ENCODE results near the gene C1orf226.
"Not testable (repeated sequence)": the region's sequence is repeated elsewhere in the genome, so short reads cannot be mapped to it uniquely, and the experiment has no call there.

The C1orf226 gene

DNA sequence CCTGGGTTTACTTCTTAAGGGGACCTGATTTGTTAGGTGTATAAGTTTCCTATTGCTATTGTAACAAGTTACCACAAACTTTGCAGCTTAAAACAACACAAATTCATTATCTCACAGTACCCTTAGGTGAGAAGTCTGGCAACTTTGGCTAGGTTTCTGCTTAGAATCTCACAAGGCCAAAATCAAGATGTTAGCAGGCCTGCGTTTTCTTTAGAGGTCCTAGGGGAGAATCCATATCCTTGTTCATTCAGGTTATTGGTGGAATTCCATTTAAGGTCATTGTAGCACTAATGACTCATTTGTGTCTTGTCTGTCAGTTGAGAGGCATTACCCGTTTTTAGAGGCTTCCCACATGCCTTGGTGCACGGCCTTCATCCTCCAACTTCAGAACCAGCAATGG is 38.6 kb downstream of the C1orf226 start:
- Histone ChIP-seq H3K27ac (ENCODE audit: low read length) (no peak overlapping the region), H3K27me3 (ENCODE audit: control insufficient read depth, insufficient read depth, low read length) (no peaks in the 10 kb centered on the region), H3K4me1 (ENCODE audit: control insufficient read depth, low read depth, low read length) (no peaks in the 10 kb centered on the region), H3K36me3 (ENCODE audit: control insufficient read depth, low read depth, low read length) (no peaks in the 10 kb centered on the region), H3K9me3 (ENCODE audit: control insufficient read depth, low read depth, low read length) (peaks cover 3% of the 10 kb centered on the region), H3K4me3 (ENCODE audit: low read length) (no peak overlapping the region), H3K9ac (ENCODE audit: low read length) (no peak overlapping the region)

DNA sequence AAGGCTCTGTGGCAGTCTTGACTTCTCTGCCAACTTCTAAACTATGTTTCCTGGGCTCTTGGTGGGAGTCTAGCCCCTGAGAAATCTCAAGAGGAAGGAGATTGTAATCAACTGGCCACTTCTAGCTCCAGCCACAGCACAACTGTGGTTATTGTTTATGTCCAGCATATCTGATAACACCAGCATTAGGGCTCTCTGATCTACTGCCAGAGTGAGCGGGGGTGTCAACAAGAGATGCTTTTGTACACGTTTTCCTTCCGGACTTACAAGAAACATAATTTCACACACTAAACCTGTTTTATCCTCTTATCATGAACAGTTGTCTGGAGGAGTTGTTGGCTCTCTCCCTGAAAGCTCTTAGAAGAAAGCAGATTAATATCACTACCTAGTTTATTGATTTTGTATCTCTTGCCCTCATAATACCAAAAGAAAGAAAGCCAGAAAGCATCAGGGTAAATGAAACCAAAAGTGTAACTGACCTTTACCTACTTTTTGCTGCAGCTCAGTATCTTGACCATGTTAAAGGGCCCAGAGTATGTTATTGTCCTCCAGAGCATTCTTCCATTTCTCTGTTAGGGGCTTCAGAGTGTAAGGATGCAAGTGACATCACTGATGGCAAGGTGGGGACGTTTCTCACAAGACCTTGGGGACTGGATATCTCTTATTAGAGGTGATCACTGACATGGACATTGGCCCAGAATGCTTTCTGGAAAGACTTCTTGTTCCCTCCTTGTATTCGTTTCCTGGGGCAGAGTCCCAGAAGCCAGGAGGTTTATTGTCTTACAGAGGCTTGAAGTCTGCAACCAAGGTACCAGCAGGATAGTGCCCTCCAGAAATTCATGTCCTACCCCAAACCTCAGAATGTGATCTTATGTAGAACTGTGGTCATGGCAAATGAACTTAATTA is 40.0 kb downstream of the C1orf226 start:
- Histone ChIP-seq H3K27me3 (ENCODE audit: control insufficient read depth, insufficient read depth, low read length) (no peaks in the 10 kb centered on the region), H3K4me3 (ENCODE audit: low read length) (no peak overlapping the region), H3K9ac (ENCODE audit: low read length) (no peak overlapping the region), H3K36me3 (ENCODE audit: control insufficient read depth, low read depth, low read length) (no peaks in the 10 kb centered on the region), H3K9me3 (ENCODE audit: control insufficient read depth, low read depth, low read length) (no peaks in the 10 kb centered on the region), H3K27ac (ENCODE audit: low read length) (no peak overlapping the region), H3K4me1 (ENCODE audit: control insufficient read depth, low read depth, low read length) (no peaks in the 10 kb centered on the region)

DNA sequence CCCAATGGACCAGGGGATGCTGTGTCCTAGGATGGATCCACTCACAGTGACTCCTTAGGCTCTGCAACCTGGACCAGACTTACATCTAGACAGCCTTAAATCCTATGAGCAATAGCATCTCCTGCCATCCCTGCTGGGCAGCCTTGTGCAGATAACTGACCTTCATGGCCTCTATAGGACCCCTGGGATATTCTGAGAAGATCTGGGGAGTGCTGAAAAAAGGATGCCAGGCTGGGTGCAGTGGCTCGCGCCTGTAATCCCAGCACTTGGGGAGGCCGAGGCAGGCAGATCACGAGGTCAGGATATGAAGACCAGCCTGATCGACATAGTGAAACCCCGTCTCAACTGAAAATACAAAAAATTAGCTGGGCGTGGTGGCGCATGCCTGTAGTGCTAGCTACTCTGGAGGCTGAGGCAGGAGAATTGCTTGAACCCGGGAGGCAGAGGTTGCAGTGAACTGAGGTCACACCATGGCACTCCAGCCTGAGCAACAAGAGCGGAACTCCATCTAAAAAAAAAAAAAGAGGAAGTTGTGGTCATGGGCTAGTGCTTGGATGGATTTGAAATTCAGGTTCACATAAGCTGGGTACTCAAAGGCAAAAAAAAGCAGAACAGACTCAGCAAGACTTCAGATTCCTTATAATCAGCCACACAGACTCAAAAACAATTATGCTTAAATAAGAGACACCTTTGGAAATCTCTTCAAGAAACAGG is 41.3 kb downstream of the C1orf226 start:
- Histone ChIP-seq H3K36me3 (ENCODE audit: control insufficient read depth, low read depth, low read length) (no peaks in the 10 kb centered on the region), H3K27ac (ENCODE audit: low read length) (no peak overlapping the region), H3K4me1 (ENCODE audit: control insufficient read depth, low read depth, low read length) (no peaks in the 10 kb centered on the region), H3K4me3 (ENCODE audit: low read length) (no peak overlapping the region), H3K9ac (ENCODE audit: low read length) (no peak overlapping the region), H3K9me3 (ENCODE audit: control insufficient read depth, low read depth, low read length) (no peaks in the 10 kb centered on the region), H3K27me3 (ENCODE audit: control insufficient read depth, insufficient read depth, low read length) (no peaks in the 10 kb centered on the region)

DNA sequence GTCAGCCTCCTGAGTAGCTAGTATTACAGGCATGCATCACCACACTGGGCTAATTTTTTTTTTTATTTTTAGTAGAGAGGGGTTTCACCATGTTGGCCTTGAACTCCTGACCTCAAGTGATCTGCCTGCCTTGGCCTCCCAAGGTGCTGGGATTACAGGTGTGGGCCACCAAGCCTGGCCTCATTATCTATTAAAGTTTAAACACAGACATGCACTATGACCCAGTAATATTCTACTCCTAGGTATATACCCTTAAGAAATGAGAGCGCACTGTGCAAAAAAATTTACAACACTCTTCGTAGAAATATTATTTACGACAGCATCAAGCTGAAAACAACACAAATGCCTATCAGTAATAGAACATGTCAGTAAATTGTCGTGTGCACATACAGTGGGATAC is 49.1 kb downstream of the C1orf226 start:
- Histone ChIP-seq H3K36me3 (ENCODE audit: control insufficient read depth, low read depth, low read length) (no peaks in the 10 kb centered on the region), H3K4me3 (ENCODE audit: low read length) (no peak overlapping the region), H3K27ac (ENCODE audit: low read length) (no peak overlapping the region), H3K9ac (ENCODE audit: low read length) (no peak overlapping the region), H3K9me3 (ENCODE audit: control insufficient read depth, low read depth, low read length) (no peaks in the 10 kb centered on the region), H3K27me3 (ENCODE audit: control insufficient read depth, insufficient read depth, low read length) (no peaks in the 10 kb centered on the region), H3K4me1 (ENCODE audit: control insufficient read depth, low read depth, low read length) (no peaks in the 10 kb centered on the region)

DNA sequence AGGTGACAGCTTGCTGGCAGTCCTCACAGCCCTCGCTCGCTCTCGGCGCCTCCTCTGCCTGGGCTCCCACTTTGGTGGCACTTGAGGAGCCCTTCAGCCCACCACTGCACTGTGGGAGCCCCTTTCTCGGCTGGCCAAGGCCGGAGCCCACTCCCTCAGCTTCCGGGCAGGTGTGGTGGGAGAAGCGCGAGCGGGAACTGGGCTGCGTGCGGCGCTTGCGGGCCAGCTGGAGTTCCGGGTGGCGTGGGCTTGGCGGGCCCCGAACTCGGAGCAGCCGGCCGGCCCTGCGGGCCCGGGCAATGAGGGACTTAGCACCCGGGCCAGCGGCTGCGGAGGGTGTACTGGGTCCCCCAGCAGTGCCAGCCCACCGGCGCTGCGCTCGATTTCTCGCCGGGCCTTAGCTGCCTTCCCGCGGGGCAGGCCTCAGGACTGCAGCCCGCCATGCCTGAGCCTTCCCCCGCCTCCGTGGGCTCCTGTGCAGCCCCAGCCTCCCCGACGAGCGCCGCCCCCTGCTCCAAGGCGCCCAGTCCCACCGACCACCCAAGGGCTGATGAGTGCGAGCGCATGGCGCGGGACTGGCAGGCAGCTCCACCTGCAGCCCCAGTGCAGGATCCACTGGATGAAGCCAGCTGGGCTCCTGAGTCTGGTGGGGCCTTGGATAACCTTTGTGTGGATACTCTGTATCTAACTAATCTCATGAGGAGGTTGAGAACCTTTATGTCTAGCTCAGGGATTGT is 51.6 kb downstream of the C1orf226 start:
- not testable (repeated sequence) for H3K36me3 ChIP-seq (ENCODE audit: control insufficient read depth, low read depth, low read length); H3K9ac ChIP-seq (ENCODE audit: low read length); H3K27me3 ChIP-seq (ENCODE audit: control insufficient read depth, insufficient read depth, low read length); H3K4me1 ChIP-seq (ENCODE audit: control insufficient read depth, low read depth, low read length); H3K27ac ChIP-seq (ENCODE audit: low read length); H3K9me3 ChIP-seq (ENCODE audit: control insufficient read depth, low read depth, low read length); H3K4me3 ChIP-seq (ENCODE audit: low read length)

All from iPS-18a (cell line).